ENCODE results near the gene SPTB. TPM values are rescaled to one million over a fixed set of nuclear protein-coding genes. Genes with fewer than 3 reads are reported as not detected.

Gene SPTB
- total and polyA plus RNA-seq, 9 of the 15 experiments (the other 6 are each of a cell fraction or from before 2014, with no cell fraction given), result 0.21 to 45.9 (median 11.7) TPM

GRCh38 chr14:64719601-64720000 is 160.1 kb downstream of the SPTB start (continued):
- no peak for TF ChIP-seq BCLAF1 (IDR thresholded peaks at IDR 0.05; ENCODE audit: borderline replicate concordance in 1 of 2, control insufficient read depth in 1 of 2, low read depth in 2 of 2, low read length in 1 of 2)
- no peak for TF ChIP-seq GTF2F1 (IDR thresholded peaks at IDR 0.05; ENCODE audit: low read depth, low read length)
- no peak for TF ChIP-seq MCM5 (IDR thresholded peaks at IDR 0.05; ENCODE audit: low read depth)
- TF ChIP-seq ZNF175 (CRISPR knock-in tag; IDR thresholded peaks at IDR 0.05; ENCODE audit: low read depth), result no peak
- no peak for TF ChIP-seq MBD2 (IDR thresholded peaks at IDR 0.05; ENCODE audit: borderline replicate concordance, low read depth)
- TF ChIP-seq CCAR2 (IDR thresholded peaks at IDR 0.05; ENCODE audit: low read depth, low read length), result no peak
- no peak for TF ChIP-seq ARID2 (IDR thresholded peaks at IDR 0.05)

- ATAC-seq, result no peak
- FAIRE-seq, result no peak
- Histone ChIP-seq H3K4me2 (ENCODE audit: insufficient read depth, low read length) (no peak overlapping the region), H3K9me3 (replicated peaks; ENCODE audit: control insufficient read depth, insufficient read depth, low read depth, low read length) (no peaks in the 10 kb centered on the region), H3K4me3 (no peak overlapping the region), H3K27ac (ENCODE audit: extremely low read depth, low read depth, low read length) (no peak overlapping the region), H3K36me3 (ENCODE audit: control insufficient read depth, insufficient read depth, low read length) (no peaks in the 10 kb centered on the region), H3K27me3 (ENCODE audit: control insufficient read depth in 2 of 2, insufficient read depth in 2 of 2, low read length in 2 of 2) (peaks cover 0 to 46% of the 10 kb centered on the region in 2 experiments; a peak in 4 of 5 replicates), H4K20me1 (replicated peaks; ENCODE audit: control insufficient read depth, insufficient read depth, low read length) (no peaks in the 10 kb centered on the region), H3K9ac (ENCODE audit: insufficient read depth in 1 of 2, low read depth in 2 of 2, low read length in 2 of 2) (no peak overlapping the region), H3K9me1 (ENCODE audit: control insufficient read depth, insufficient read depth, low read length) (no peaks in the 10 kb centered on the region), H2AFZ (ENCODE audit: low read depth, low read length) (no peak overlapping the region), H3K4me1 (replicated peaks in 1 of 2; ENCODE audit: control insufficient read depth in 2 of 2, insufficient read depth in 2 of 2, low read length in 2 of 2) (no peaks in the 10 kb centered on the region; a peak in 1 of 5 replicates), H3K79me2 (ENCODE audit: control insufficient read depth, insufficient read depth, low read length) (no peaks in the 10 kb centered on the region)
- 6% methylated on average over 7 of the region's 7 CpGs for WGBS (ENCODE audit: insufficient coverage, low coverage, missing lambda C conversion rate)
- ChIA-PET CTCF (ENCODE audit: low intra/inter-chr PET ratio) (no interaction called here), POLR2A (no interaction called here)
- no peak for DNase-seq (ENCODE audit: extremely low read depth in 1 of 4, low spot score in 3 of 4)
- intact Hi-C loops (cut with micrococcal nuclease) (no loop called here), in situ Hi-C loops (cut with MboI) (no loop called here)
- no TSS peak for BruUV-seq (replicated peaks)
- TF ChIP-seq ZNF398 (CRISPR knock-in tag; IDR thresholded peaks at IDR 0.05), result no peak
- TF ChIP-seq SMARCC2 (IDR thresholded peaks at IDR 0.05; ENCODE audit: low read depth), result no peak
- TF ChIP-seq CHD4 (IDR thresholded peaks at IDR 0.05; ENCODE audit: insufficient read depth, insufficient replicate concordance, low read depth, low read length, poor library complexity, severe bottlenecking), result no peak
- TF ChIP-seq C11orf30 (IDR thresholded peaks at IDR 0.05; ENCODE audit: low read depth), result no peak
- TF ChIP-seq POLR2A (conservative IDR thresholded peaks at IDR 0.05), result no peak
Measured at GRCh38 chr14:64718762-64719161, 160.9 kb downstream of the SPTB start.

All from K562 (cell line).